Fibroblast of skin of right quadriceps (primary cell): ENCODE data around the gene LIMS1.
"Not testable (repeated sequence)": the region's sequence is repeated elsewhere in the genome, so short reads cannot be mapped to it uniquely, and the experiment has no call there.

Experiments used
- DNase-seq: peaks from one replicate; pipeline ENCODE4 v3.0.0-alpha.2; 2013

The LIMS1 gene

GRCh38 chr2:108553209-108553919, 19.1 kb downstream of the LIMS1 start:
- DNase-seq = peak; percentile 30

- no peak for DNase-seq
Measured at GRCh38 chr2:108554528-108554927, 20.3 kb downstream of the LIMS1 start.

DNA sequence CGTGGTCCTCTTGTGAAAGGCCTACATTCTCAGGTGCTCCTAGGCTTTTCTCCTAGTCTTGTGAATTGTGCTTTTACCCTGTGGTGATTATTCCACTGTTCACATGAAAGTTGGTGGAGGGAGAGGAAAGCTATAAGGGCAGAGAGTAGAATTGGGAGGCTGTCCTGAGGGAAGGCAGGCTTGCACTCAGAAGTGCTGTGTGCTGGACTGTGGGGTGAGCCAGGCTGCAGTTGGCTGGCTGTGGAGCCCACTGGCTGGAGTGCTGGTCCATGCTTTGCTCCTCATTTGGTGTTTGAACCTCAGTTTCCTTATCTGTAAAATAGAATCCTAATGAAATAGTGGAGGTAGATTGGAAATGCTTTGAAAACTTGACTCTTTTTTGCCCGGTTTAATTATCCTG, 21.3 kb downstream of the LIMS1 start:
- DNase-seq = no peak

DNA sequence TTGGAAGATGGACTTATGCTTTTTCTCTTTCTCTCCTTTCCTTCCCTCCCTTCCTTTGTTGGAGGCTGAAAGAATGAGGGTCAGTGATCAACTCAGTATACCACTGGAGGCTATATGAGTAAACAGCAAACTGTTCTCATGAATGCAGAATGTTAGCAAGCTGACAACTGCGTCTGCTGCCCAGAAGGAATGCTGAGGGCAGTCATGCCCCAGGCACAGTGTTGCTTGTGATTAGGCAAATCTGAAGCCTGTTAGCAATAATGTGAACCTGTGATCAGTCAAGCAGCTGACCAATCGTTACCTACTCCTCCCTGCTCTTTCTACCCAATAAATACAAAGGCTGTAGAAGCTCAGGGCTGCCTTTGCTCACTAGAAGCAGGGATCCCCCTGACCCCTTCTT, 22.3 kb downstream of the LIMS1 start:
- not testable (repeated sequence) for DNase-seq

DNA sequence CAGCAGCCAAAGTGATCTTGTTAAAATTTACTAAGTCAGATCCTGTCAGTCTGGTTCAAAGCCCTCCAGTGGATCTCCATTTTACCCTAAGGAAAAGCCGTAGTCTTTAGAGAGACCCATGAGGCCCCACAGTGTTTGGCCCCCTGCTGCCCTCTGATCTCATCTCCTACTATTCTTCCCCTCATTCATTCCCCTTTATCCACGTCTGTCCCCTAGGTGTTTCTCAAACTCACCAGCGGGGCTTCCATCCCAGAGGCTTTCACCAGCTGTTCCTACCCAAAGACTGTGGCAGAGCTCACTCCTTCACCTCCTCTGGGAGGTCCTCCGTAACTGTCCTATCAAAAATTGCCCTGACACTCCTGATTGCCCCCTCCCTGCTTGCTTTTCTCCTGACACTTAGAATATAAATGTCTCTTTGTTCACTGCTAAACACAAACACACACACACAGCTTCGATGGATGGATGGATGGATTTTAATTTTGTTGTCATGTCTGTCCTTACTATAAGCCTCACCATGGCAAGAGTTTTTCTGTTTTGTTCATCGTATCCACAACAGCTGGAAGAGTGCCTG, 26.1 kb downstream of the LIMS1 start:
- no peak for DNase-seq

DNA sequence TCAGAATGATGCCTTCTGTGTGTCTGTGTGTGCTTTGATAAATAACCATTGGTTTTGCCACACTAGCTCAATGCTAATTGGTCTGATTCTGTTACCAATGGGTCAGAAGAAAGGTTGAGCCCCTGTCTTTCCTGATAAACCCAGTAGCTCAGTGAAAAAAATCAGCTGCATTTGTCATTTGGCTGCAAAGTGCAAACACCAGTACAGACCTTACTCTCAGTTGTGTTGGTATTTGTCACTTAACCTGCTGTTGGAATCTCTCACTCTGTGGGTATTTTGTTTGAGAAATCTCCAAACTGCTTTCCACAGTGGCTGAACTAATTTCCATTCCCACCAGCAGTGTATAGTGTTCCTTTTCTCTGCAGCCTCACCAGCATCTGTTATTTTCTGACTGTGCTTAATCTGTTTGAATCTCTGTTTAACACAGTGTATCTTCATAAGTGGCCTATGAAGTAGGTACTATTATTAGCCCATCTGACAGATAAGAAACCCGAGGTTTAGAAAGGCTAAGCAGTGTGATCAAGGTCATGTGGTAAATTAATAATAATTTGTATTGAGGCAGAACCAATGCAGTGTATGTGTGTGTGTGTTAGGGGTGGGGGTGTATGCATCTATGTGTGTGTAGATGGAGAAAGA, 26.7 kb downstream of the LIMS1 start:
- no peak for DNase-seq

DNA sequence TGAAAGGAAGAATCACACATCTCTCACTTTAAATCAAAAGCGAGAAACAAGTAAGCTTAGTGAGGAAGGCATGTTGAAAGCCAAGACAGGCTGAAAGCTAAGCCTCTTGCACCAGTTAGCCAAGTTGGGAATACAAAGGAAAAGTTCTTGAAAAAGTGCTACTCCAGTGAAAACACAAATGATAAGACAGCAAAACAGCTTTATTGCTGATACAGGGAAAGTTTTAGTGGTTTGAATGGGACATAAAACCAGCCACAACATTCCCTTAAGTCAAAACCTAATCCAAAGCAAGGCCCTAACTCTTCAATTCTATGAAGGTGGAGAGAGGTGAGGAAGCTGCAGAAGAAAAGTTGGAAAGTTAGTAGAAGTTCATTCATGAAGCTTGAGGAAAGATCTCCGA, 28.0 kb downstream of the LIMS1 start:
- DNase-seq = no peak

DNA sequence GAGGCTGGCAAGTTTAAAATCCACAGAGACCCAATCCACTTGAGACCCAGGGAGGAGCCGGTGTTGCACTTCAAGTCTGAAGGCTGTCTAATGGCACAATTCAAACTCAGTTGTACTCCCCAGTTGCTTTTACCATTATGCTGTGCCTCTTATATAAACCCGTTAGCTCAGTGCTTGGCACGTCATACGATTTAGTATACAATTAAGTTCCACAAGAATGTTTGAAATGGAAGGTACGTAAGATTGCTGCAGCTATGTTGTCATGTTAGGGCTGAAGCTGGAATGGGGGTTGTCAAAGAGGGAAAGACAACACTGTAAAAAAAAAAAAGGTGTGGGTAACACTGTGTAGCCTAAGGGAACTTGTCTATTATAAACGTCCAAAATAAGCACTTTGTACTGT, 30.2 kb downstream of the LIMS1 start:
- DNase-seq = no peak

- DNase-seq = peak; percentile 28
Measured at GRCh38 chr2:108565778-108566375, 31.6 kb downstream of the LIMS1 start.

- peak; percentile 59 for DNase-seq
Measured at GRCh38 chr2:108570416-108570815, 36.1 kb downstream of the LIMS1 start.

DNA sequence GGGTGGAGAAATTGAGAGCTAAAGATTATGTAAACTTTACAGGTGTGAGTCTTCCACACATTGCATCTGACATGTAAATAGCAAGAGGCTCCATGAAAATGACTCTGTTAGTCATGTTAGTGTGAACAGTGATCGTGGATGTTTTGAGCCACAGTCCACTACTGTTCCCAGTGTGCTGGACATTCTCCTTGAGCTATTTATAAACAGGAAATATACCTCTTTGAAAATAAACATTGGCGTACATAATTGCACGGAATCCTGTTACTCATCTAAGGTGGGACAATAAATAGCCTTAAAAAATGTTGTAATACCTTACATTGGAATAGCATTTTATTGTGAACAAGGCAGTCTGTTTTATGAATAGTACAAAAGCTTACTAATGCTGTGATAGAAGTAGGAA, 37.0 kb downstream of the LIMS1 start:
- no peak for DNase-seq

DNA sequence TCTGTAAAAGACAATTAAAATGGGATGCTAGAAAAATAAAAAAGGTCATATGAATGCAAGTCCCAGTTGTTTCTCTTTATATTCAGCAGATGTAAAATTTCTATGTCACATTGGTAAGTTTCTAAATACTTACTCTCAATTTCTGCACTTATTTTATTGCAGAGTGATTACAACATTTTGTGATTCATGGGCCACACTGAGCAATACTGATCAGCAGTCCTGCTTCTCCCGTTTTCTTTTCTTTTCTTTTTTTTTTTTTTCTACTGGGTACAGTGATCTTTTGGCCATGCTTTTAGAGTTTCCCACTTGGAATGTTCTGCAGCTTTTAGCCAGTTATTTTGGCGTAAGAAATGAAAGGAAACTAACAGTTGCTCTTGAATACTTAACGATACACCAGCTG, 38.8 kb downstream of the LIMS1 start:
- DNase-seq = peak; percentile 81

DNA sequence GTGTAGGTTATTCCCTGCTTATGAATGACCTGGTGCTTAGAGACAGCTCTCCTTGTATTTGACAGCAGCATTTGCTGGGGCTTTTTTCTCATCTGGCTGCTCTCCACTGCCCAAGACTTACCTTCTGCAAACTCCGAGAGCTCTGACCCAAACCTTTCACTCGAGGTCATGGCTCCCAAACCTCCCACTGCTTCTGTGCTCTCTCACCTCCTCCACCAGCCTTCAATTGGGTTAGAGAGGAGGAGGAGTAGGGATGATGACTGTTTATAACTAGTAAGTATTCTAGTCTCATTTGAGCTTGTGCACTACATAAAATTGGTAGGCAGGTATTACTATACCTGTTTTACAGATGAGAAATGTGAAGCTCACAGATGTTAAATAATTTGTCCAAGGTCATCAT, 40.1 kb downstream of the LIMS1 start:
- DNase-seq = no peak

GRCh38 chr2:108575132-108575966, 41.1 kb downstream of the LIMS1 start:
- DNase-seq = peak; percentile 84

- no peak for DNase-seq
Measured at GRCh38 chr2:108577099-108577498, 42.8 kb downstream of the LIMS1 start.

- DNase-seq = no peak
Measured at GRCh38 chr2:108579623-108580022, 45.4 kb downstream of the LIMS1 start.

GRCh38 chr2:108580050-108580449, 45.8 kb downstream of the LIMS1 start:
- DNase-seq = no peak

- peak; percentile 82 for DNase-seq
Measured at GRCh38 chr2:108583903-108584520, 49.7 kb downstream of the LIMS1 start.

GRCh38 chr2:108585436-108585835, 51.2 kb downstream of the LIMS1 start:
- no peak for DNase-seq

DNA sequence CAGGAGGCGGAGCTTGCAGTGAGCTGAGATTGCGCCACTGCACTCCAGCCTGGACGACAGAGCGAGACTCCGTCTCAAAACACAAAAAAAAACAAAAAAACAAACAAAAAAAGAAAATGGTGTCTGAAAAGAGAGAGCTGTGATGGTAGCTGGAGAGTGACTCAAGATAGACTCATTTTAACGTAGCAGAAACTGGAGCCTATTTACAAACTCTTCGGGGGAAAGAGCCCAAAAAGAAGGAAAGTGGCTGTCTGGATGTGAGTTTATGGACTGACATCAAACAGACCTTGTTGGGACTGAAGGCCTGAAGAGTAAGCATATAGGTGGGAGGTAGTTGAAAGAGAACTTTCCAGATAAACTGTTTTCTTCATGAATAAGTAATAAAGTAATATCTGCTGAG, 51.8 kb downstream of the LIMS1 start:
- no peak for DNase-seq

- no peak for DNase-seq
Measured at GRCh38 chr2:108586631-108587030, 52.4 kb downstream of the LIMS1 start.

- peak; percentile 60 for DNase-seq
Measured at GRCh38 chr2:108587621-108588020, 53.4 kb downstream of the LIMS1 start.
